ENCODE data around the gene MAP2K2. TPM values are rescaled to one million over a fixed set of nuclear protein-coding genes. Genes with fewer than 3 reads are reported as not detected.

The MAP2K2 gene
- total RNA-seq, 1 experiment from 2014 or later, result 151 TPM

DNA sequence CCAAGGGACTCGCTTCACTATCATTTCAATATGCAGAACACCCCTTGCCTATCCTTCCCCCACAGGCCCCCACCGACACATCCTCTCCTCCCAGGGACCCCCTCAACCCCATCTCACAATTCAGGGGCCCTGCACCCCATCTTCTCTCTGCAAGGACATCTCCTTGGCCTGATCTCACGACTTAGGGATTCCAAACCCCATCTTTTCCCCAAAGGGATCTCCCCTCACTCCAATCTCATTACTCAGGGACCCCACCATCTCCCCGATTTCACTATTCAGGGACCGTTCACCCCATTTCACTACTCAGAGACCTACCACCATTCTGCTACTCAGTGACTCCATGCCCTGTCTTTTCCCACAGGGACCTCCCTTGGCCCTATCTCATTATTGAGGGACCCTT, 1.4 kb downstream of the MAP2K2 start:
- ATAC-seq (no peak), DNase-seq (ENCODE audit: low read depth, low spot score) (no peak)
- TF ChIP-seq CTCF (IDR thresholded peaks at IDR 0.05), result no peak
- H3K4me3 ChIP-seq (ENCODE audit: low read depth in 2 of 2, low read length in 2 of 2), result peak overlapping the region; percentile 80 to 83
- H3K27ac ChIP-seq (ENCODE audit: low read length), result peak overlapping the region; percentile 88
- POLR2A ChIA-PET, result no interaction called here
- intact Hi-C loops (cut with micrococcal nuclease; ENCODE audit: unreplicated experiment), result no loop called here
- no peaks in the 10 kb centered on the region for H3K27me3 ChIP-seq (ENCODE audit: control insufficient read depth, insufficient read depth, low read length)
- H3K36me3 ChIP-seq (ENCODE audit: control insufficient read depth, insufficient read depth, low read length), result no peaks in the 10 kb centered on the region; the same call in 1 of the 2 replicates
- no peaks in the 10 kb centered on the region for H3K9me3 ChIP-seq (ENCODE audit: control insufficient read depth, insufficient read depth, low read depth, low read length)
- in situ Hi-C loops (cut with HindIII; ENCODE audit: low pct_unique_long_range_greater_than_20kb, low sequenced_read_pairs), result no loop called here
- BruUV-seq (replicated peaks), result no TSS peak
- H3K4me1 ChIP-seq (ENCODE audit: control insufficient read depth, insufficient read depth, low read length), result peaks cover 12% of the 10 kb centered on the region; the same call in 1 of the 2 replicates
- CTCF ChIA-PET, result interaction anchor here (0.5 kb wide), 1 partner anchor 135 kb away, joined by 3 read pairs; no protein-coding TSS in a partner anchor

GRCh38 chr19:4121815-4122214, 2.1 kb downstream of the MAP2K2 start:
- intact Hi-C loops (cut with micrococcal nuclease; ENCODE audit: unreplicated experiment), result no loop called here
- ATAC-seq (no peak), DNase-seq (ENCODE audit: low read depth, low spot score) (no peak)
- H3K9me3 ChIP-seq (ENCODE audit: control insufficient read depth, insufficient read depth, low read depth, low read length), result no peaks in the 10 kb centered on the region
- H3K4me1 ChIP-seq (ENCODE audit: control insufficient read depth, insufficient read depth, low read length), result peaks cover 12% of the 10 kb centered on the region; the same call in 1 of the 2 replicates
- TF ChIP-seq CTCF (IDR thresholded peaks at IDR 0.05) (no peak), TCF7L2 (IDR thresholded peaks at IDR 0.05; ENCODE audit: low read depth, low read length) (no peak), POLR2AphosphoS5 (IDR thresholded peaks at IDR 0.05; ENCODE audit: low read depth, low read length) (no peak)
- TF ChIP-seq, protein P1, sequence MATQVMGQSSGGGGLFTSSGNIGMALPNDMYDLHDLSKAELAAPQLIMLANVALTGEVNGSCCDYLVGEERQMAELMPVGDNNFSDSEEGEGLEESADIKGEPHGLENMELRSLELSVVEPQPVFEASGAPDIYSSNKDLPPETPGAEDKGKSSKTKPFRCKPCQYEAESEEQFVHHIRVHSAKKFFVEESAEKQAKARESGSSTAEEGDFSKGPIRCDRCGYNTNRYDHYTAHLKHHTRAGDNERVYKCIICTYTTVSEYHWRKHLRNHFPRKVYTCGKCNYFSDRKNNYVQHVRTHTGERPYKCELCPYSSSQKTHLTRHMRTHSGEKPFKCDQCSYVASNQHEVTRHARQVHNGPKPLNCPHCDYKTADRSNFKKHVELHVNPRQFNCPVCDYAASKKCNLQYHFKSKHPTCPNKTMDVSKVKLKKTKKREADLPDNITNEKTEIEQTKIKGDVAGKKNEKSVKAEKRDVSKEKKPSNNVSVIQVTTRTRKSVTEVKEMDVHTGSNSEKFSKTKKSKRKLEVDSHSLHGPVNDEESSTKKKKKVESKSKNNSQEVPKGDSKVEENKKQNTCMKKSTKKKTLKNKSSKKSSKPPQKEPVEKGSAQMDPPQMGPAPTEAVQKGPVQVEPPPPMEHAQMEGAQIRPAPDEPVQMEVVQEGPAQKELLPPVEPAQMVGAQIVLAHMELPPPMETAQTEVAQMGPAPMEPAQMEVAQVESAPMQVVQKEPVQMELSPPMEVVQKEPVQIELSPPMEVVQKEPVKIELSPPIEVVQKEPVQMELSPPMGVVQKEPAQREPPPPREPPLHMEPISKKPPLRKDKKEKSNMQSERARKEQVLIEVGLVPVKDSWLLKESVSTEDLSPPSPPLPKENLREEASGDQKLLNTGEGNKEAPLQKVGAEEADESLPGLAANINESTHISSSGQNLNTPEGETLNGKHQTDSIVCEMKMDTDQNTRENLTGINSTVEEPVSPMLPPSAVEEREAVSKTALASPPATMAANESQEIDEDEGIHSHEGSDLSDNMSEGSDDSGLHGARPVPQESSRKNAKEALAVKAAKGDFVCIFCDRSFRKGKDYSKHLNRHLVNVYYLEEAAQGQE (IDR thresholded peaks at IDR 0.05; ENCODE audit: insufficient read depth in 1 of 2, low read depth in 2 of 2, low read length in 1 of 2), result no peak
- ChIA-PET CTCF (no interaction called here), POLR2A (no interaction called here)
- H3K27me3 ChIP-seq (ENCODE audit: control insufficient read depth, insufficient read depth, low read length), result no peaks in the 10 kb centered on the region
- H3K4me3 ChIP-seq (ENCODE audit: low read depth in 2 of 2, low read length in 2 of 2), result no peak overlapping the region
- in situ Hi-C loops (cut with HindIII; ENCODE audit: low pct_unique_long_range_greater_than_20kb, low sequenced_read_pairs), result no loop called here
- H3K36me3 ChIP-seq (ENCODE audit: control insufficient read depth, insufficient read depth, low read length), result no peaks in the 10 kb centered on the region; the same call in 1 of the 2 replicates
- no TSS peak for BruUV-seq (replicated peaks)
- no peak overlapping the region for H3K27ac ChIP-seq (ENCODE audit: low read length)

- intact Hi-C loops (cut with micrococcal nuclease; ENCODE audit: unreplicated experiment) (no loop called here), in situ Hi-C loops (cut with HindIII; ENCODE audit: low pct_unique_long_range_greater_than_20kb, low sequenced_read_pairs) (no loop called here)
- ATAC-seq (no peak), DNase-seq (ENCODE audit: low read depth, low spot score) (no peak)
- no TSS peak for BruUV-seq (replicated peaks)
- Histone ChIP-seq H3K9me3 (ENCODE audit: control insufficient read depth, insufficient read depth, low read depth, low read length) (no peaks in the 10 kb centered on the region), H3K27ac (ENCODE audit: low read length) (no peak overlapping the region), H3K4me3 (ENCODE audit: low read depth in 2 of 2, low read length in 2 of 2) (no peak overlapping the region), H3K36me3 (ENCODE audit: control insufficient read depth, insufficient read depth, low read length) (no peaks in the 10 kb centered on the region; the same call in 1 of the 2 replicates), H3K4me1 (ENCODE audit: control insufficient read depth, insufficient read depth, low read length) (peaks cover 12% of the 10 kb centered on the region; the same call in 1 of the 2 replicates), H3K27me3 (ENCODE audit: control insufficient read depth, insufficient read depth, low read length) (no peaks in the 10 kb centered on the region)
- ChIA-PET POLR2A (no interaction called here), CTCF (no interaction called here)
- TF ChIP-seq, protein P1 (IDR thresholded peaks at IDR 0.05; ENCODE audit: insufficient read depth in 1 of 2, low read depth in 2 of 2, low read length in 1 of 2), result no peak
- no peak for TF ChIP-seq POLR2AphosphoS5 (IDR thresholded peaks at IDR 0.05; ENCODE audit: low read depth, low read length)
- TF ChIP-seq CTCF (IDR thresholded peaks at IDR 0.05), result no peak
- TF ChIP-seq TCF7L2 (IDR thresholded peaks at IDR 0.05; ENCODE audit: low read depth, low read length), result no peak
- TF ChIP-seq SIN3A (IDR thresholded peaks at IDR 0.05; ENCODE audit: borderline replicate concordance, insufficient read depth, low read depth, low read length), result no peak
These were observed 2.7 kb downstream of the MAP2K2 start for GRCh38 chr19:4121273-4121612.
